PC-3 (cell line): ENCODE results near the gene WNT3. TPM values are rescaled to one million over a fixed set of nuclear protein-coding genes. Genes with fewer than 3 reads are reported as not detected.

Experiments
- ATAC-seq: fragments of 200-7000 bp; cut with Tn5 transposase; 2 replicates; pipeline ENCODE4 v1.9.1; 2020; ENCODE audit warnings: mild to moderate bottlenecking, moderate library complexity
- BruUV-seq: library from RNA; stranded (reverse); fragments of 400-500 nt; replicated peaks from 2 replicates; lab custom pipeline; 2021; lab: Mats Ljungman, UMichigan
- CTCF ChIA-PET: fragments of 300-600 bp; sonication (Branson Sonifier 250); formaldehyde crosslinking; loops from one replicate; lab custom pipeline; 2022; ENCODE audit warnings: antibody characterized with exemption; lab: Charles Lee
- POLR2A ChIA-PET: fragments of 300-600 bp; sonication (Branson Sonifier 250); formaldehyde crosslinking; loops from one replicate; lab custom pipeline; 2022; ENCODE audit warnings: antibody characterized with exemption; ENCODE audit not compliant: unreplicated experiment; lab: Charles Lee
- DNase-seq: peaks from one replicate; pipeline ENCODE4 v3.0.0-alpha.2; 2015
- H2AFZ ChIP-seq: fragments of 300-600 bp; sonication (generic); 2 replicates; pipeline ENCODE4 v1.6.0; 2016; ENCODE audit warnings: antibody characterized with exemption, low read length
- H3F3A ChIP-seq: fragments of 300-600 bp; sonication (generic); one replicate; pipeline ENCODE4 v1.6.0; 2017; ENCODE audit warnings: antibody characterized with exemption, low read length, control low read depth, mild to moderate bottlenecking; ENCODE audit not compliant: unreplicated experiment
- H3K27ac ChIP-seq: fragments of 300-600 bp; sonication (generic); 2 replicates; pipeline ENCODE4 v1.5.1; 2016; ENCODE audit warnings: mild to moderate bottlenecking, low read length
- H3K27me3 ChIP-seq: fragments of 300-600 bp; sonication (generic); 2 replicates; pipeline ENCODE4 v1.6.1; 2016; ENCODE audit warnings: low read length, mixed read lengths
- H3K36me3 ChIP-seq: fragments of 300-600 bp; sonication (generic); 2 replicates; pipeline ENCODE4 v1.6.1; 2016; ENCODE audit warnings: low read depth, mixed run types, low read length, mixed read lengths
- H3K4me1 ChIP-seq: fragments of 300-600 bp; sonication (generic); 2 replicates; pipeline ENCODE4 v1.5.1; 2016; ENCODE audit warnings: low read length; ENCODE audit not compliant: insufficient read depth
- H3K4me2 ChIP-seq: fragments of 300-600 bp; sonication (generic); 2 replicates; pipeline ENCODE4 v1.6.0; 2016; ENCODE audit warnings: low read length
- H3K4me3 ChIP-seq: fragments of 300-600 bp; sonication (generic); 2 replicates; pipeline ENCODE4 v1.5.1; 2016; ENCODE audit warnings: mild to moderate bottlenecking, low read length, mixed read lengths
- H3K79me2 ChIP-seq: fragments of 300-600 bp; sonication (generic); 2 replicates; pipeline ENCODE4 v1.6.1; 2017; ENCODE audit warnings: low read length, mixed read lengths
- H3K9ac ChIP-seq: fragments of 300-600 bp; sonication (generic); 2 replicates; pipeline ENCODE4 v1.6.0; 2016; ENCODE audit warnings: mild to moderate bottlenecking, low read length
- H3K9me2 ChIP-seq: fragments of 300-600 bp; sonication (generic); replicated peaks from 2 replicates; pipeline ENCODE4 v1.6.1; 2016; ENCODE audit warnings: mixed run types, low read length, mixed read lengths
- H3K9me3 ChIP-seq: fragments of 300-600 bp; sonication (generic); 2 replicates; pipeline ENCODE4 v1.6.1; 2016; ENCODE audit warnings: low read length, mixed read lengths
- H4K20me1 ChIP-seq: fragments of 300-600 bp; sonication (generic); 2 replicates; pipeline ENCODE4 v1.6.1; 2016; ENCODE audit warnings: low read length, mixed read lengths
- EZH2 ChIP-seq: fragments of 300-600 bp; sonication (generic); IDR thresholded peaks from one replicate; pipeline ENCODE4 v1.6.1; 2017; ENCODE audit warnings: antibody characterized with exemption, mild to moderate bottlenecking, low read length; ENCODE audit not compliant: unreplicated experiment
- EZH2phosphoT487 ChIP-seq: fragments of 300-600 bp; sonication (generic); IDR thresholded peaks from 2 replicates; pipeline ENCODE4 v1.6.1; 2018; ENCODE audit warnings: mild to moderate bottlenecking, antibody characterized with exemption, low read length, borderline replicate concordance
- intact Hi-C: fragments of 100-400 bp; cut with micrococcal nuclease; formaldehyde crosslinking; loops from 2 replicates; pipeline ENCODE4 v1.9.0; 2023
- total RNA-seq: library from RNA; depleted of rRNA; stranded (reverse); fragments of >200 nt; gene quantifications from 2 replicates; pipeline ENCODE4 v1.2.3, GENCODE V29; 2014
- TF ChIP-seq, protein P1 (sequence below): fragments of 300-600 bp; sonication (generic); conservative IDR thresholded peaks from 2 replicates; pipeline ENCODE4 v1.5.1; 2017; ENCODE audit warnings: antibody characterized with exemption, low read depth, mild to moderate bottlenecking, low read length

Gene WNT3
- total RNA-seq, 1 experiment from 2014 or later = 4.9 TPM

DNA sequence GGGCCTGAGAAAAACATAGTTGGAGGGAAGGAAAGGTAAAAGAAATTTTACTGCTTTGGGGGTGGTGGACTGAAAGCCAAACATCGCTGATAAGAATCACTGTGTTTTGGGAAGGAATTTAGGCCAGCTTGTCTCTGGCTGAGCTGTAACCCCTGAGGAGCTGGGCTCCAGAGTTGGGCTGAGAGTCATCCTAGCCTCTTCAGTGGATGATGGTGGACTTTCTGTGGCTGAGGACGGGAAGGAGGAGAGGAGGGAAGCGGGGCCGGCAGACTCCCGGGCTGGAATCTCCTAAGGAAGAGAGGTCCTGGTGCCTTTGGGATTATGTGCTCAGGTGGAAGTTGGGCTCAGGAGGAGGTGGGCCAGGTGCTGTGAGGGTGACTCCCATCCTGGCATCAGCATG lies 41.5 kb upstream of the WNT3 start:
- ATAC-seq = no peak
- Histone ChIP-seq H3F3A (no peaks in the 10 kb centered on the region), H3K9ac (no peak overlapping the region), H3K9me3 (no peaks in the 10 kb centered on the region), H3K27ac (no peak overlapping the region), H3K9me2 (no peaks in the 10 kb centered on the region), H2AFZ (no peak overlapping the region), H3K36me3 (no peaks in the 10 kb centered on the region), H3K4me2 (no peak overlapping the region), H3K27me3 (peaks cover 3% of the 10 kb centered on the region; the same call in 1 of the 2 replicates), H3K4me3 (no peak overlapping the region), H3K4me1 (no peaks in the 10 kb centered on the region), H4K20me1 (no peaks in the 10 kb centered on the region), H3K79me2 (no peaks in the 10 kb centered on the region)
- BruUV-seq = no TSS peak
- intact Hi-C loops = no loop called here
- TF ChIP-seq EZH2 = no peak
- no peak for TF ChIP-seq EZH2phosphoT487
- TF ChIP-seq, protein P1, sequence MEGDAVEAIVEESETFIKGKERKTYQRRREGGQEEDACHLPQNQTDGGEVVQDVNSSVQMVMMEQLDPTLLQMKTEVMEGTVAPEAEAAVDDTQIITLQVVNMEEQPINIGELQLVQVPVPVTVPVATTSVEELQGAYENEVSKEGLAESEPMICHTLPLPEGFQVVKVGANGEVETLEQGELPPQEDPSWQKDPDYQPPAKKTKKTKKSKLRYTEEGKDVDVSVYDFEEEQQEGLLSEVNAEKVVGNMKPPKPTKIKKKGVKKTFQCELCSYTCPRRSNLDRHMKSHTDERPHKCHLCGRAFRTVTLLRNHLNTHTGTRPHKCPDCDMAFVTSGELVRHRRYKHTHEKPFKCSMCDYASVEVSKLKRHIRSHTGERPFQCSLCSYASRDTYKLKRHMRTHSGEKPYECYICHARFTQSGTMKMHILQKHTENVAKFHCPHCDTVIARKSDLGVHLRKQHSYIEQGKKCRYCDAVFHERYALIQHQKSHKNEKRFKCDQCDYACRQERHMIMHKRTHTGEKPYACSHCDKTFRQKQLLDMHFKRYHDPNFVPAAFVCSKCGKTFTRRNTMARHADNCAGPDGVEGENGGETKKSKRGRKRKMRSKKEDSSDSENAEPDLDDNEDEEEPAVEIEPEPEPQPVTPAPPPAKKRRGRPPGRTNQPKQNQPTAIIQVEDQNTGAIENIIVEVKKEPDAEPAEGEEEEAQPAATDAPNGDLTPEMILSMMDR = no peak
- CTCF ChIA-PET = no interaction called here
- no peak for DNase-seq
- POLR2A ChIA-PET = no interaction called here

DNA sequence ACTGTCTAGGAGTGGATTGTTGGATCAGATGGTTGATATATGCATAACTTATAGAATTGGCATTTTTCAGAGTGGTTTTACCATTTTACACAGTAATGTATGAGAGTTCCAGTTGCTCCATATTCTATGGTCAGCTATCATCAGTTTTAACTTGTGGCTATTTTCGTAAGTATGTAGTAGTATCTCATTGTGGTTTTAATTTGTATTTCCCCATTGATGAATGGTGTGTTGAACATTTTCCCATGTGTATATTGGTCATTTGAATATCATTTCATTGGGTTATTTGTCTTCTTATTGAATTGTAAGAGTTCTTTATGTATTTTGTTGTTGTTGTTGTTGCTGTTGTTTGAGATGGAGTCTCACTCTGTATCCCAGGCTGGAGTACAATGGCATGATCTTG lies 39.1 kb upstream of the WNT3 start:
- POLR2A ChIA-PET = no interaction called here
- no peak for ATAC-seq
- no peak for TF ChIP-seq EZH2

DNA sequence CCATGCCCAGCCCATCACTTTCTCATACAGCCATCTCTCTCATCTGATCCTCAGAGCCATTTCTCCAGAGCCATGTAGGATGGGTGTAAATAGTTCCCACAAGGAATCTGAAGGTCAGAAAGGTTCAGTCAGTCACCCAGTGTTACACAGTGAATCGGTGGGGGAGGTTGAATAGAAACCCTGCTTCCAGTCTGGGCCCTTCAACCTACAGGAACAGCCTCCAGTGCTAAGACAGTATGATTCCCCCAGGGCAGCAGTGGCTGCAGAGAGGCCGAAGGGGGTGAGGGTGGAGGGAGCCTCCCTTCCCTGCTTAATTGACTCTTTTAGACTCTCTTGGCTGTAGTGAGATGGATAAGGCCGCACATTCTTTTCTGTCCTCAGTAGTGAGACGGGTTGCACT lies 36.5 kb upstream of the WNT3 start:
- intact Hi-C loops = no loop called here
- TF ChIP-seq EZH2phosphoT487 = no peak
- CTCF ChIA-PET = no interaction called here
- no TSS peak for BruUV-seq
- H3K79me2 ChIP-seq = no peaks in the 10 kb centered on the region
- H3K4me3 ChIP-seq = no peak overlapping the region
- no peaks in the 10 kb centered on the region for H3K9me2 ChIP-seq
- H3K4me1 ChIP-seq = no peaks in the 10 kb centered on the region
- H3F3A ChIP-seq = no peaks in the 10 kb centered on the region
- H4K20me1 ChIP-seq = no peaks in the 10 kb centered on the region
- peaks cover 28% of the 10 kb centered on the region for H3K27me3 ChIP-seq
- ATAC-seq = no peak
- no peak overlapping the region for H3K27ac ChIP-seq
- H3K36me3 ChIP-seq = no peaks in the 10 kb centered on the region
- H3K4me2 ChIP-seq = no peak overlapping the region
- H3K9me3 ChIP-seq = no peaks in the 10 kb centered on the region
- no peak overlapping the region for H3K9ac ChIP-seq
- H2AFZ ChIP-seq = no peak overlapping the region
- no peak for DNase-seq
- POLR2A ChIA-PET = no interaction called here

More for the DNA sequence above, 39.1 kb upstream of the WNT3 start:
- Histone ChIP-seq H3K27ac (no peak overlapping the region), H3K9ac (no peak overlapping the region), H3K36me3 (no peaks in the 10 kb centered on the region), H3F3A (no peaks in the 10 kb centered on the region), H3K4me3 (no peak overlapping the region), H3K4me1 (no peaks in the 10 kb centered on the region), H3K4me2 (no peak overlapping the region), H3K9me2 (no peaks in the 10 kb centered on the region), H4K20me1 (no peaks in the 10 kb centered on the region), H3K79me2 (no peaks in the 10 kb centered on the region), H2AFZ (no peak overlapping the region), H3K27me3 (peaks cover 5% of the 10 kb centered on the region), H3K9me3 (no peaks in the 10 kb centered on the region)
- no peak for DNase-seq
- CTCF ChIA-PET = no interaction called here
- no TSS peak for BruUV-seq
- intact Hi-C loops = no loop called here

DNA sequence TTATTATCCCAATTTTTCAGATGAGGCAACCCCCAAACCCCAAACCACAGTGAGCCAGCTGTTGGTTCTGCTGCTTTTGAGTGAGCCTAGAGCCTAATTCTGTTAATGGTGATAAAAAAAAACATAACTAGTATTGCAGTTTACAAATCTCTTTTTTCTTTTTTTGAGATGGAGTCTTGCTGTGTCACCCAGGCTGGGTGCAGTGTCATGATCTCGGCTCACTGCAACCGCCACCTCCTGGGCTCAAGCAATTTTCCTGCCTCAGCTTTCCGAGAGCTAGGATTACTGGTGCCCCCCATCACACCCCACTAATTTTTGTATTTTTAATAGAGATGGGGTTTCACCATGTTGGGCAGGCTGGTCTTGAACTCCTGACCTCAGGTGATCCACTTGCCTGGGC lies 36.0 kb upstream of the WNT3 start:
- Histone ChIP-seq H3K4me3 (no peak overlapping the region), H3K4me2 (no peak overlapping the region), H2AFZ (no peak overlapping the region), H3K4me1 (no peaks in the 10 kb centered on the region), H3K27ac (no peak overlapping the region), H3K9me3 (no peaks in the 10 kb centered on the region), H3F3A (no peaks in the 10 kb centered on the region), H3K36me3 (no peaks in the 10 kb centered on the region), H4K20me1 (no peaks in the 10 kb centered on the region), H3K9me2 (no peaks in the 10 kb centered on the region), H3K9ac (no peak overlapping the region), H3K79me2 (no peaks in the 10 kb centered on the region), H3K27me3 (peaks cover 28% of the 10 kb centered on the region)
- BruUV-seq = no TSS peak
- POLR2A ChIA-PET = no interaction called here
- intact Hi-C loops = no loop called here
- DNase-seq (no peak), ATAC-seq (no peak)
- CTCF ChIA-PET = no interaction called here
- no peak for TF ChIP-seq EZH2phosphoT487
- TF ChIP-seq, protein P1 = no peak
- TF ChIP-seq EZH2 = no peak
